ENCODE measurements around the gene PSD4. TPM values are rescaled to one million over a fixed set of nuclear protein-coding genes. Genes with fewer than 3 reads are reported as not detected.

PSD4 gene
- polyA plus RNA-seq, 1 of the 3 experiments (the other 2 are of a cell fraction), result 0.35 TPM

GRCh38 chr2:113185664-113186432 is 12.1 kb downstream of the PSD4 start:
- no peak overlapping the region for H2AFZ ChIP-seq (ENCODE audit: low read depth)
- POLR2A ChIA-PET, result no interaction called here
- 53% methylated on average over 8 of the region's 10 CpGs for WGBS (ENCODE audit: low lambda C conversion rate)

More at GRCh38 chr2:113185664-113186432, 12.1 kb downstream of the PSD4 start:
- Histone ChIP-seq H3K79me2 (ENCODE audit: insufficient read depth) (no peaks in the 10 kb centered on the region), H4K20me1 (ENCODE audit: insufficient read depth) (no peaks in the 10 kb centered on the region), H3K9me2 (no peaks in the 10 kb centered on the region), H3K4me2 (no peak overlapping the region), H3K4me3 (ENCODE audit: low read depth in 2 of 2, low read length in 1 of 2) (no peak overlapping the region), H3F3A (replicated peaks; ENCODE audit: insufficient read depth) (no peaks in the 10 kb centered on the region), H3K36me3 (replicated peaks in 1 of 2; ENCODE audit: control insufficient read depth in 1 of 2, insufficient read depth in 2 of 2, low read length in 1 of 2) (no peaks in the 10 kb centered on the region), H3K9ac (no peak overlapping the region), H3K27me3 (ENCODE audit: insufficient read depth) (no peaks in the 10 kb centered on the region), H3K27ac (ENCODE audit: low read depth in 2 of 2, low read length in 1 of 2) (no peak overlapping the region), H3K9me3 (no peaks in the 10 kb centered on the region), H3K4me1 (ENCODE audit: control insufficient read depth in 1 of 2, insufficient read depth in 2 of 2, low read depth in 1 of 2, low read length in 1 of 2) (no peaks in the 10 kb centered on the region; a peak in 1 of 4 replicates)
- CTCF ChIA-PET, result interaction anchor here (1.2 to 1.4 kb wide), 2 partner anchors 13 to 14 kb away, joined by 4 to 7 read pairs; no protein-coding TSS in a partner anchor
- DNase-seq, result no peak
- TF ChIP-seq, protein P1, sequence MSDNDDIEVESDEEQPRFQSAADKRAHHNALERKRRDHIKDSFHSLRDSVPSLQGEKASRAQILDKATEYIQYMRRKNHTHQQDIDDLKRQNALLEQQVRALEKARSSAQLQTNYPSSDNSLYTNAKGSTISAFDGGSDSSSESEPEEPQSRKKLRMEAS (IDR thresholded peaks at IDR 0.05; ENCODE audit: low read depth), result no peak
- TF ChIP-seq, protein P2, sequence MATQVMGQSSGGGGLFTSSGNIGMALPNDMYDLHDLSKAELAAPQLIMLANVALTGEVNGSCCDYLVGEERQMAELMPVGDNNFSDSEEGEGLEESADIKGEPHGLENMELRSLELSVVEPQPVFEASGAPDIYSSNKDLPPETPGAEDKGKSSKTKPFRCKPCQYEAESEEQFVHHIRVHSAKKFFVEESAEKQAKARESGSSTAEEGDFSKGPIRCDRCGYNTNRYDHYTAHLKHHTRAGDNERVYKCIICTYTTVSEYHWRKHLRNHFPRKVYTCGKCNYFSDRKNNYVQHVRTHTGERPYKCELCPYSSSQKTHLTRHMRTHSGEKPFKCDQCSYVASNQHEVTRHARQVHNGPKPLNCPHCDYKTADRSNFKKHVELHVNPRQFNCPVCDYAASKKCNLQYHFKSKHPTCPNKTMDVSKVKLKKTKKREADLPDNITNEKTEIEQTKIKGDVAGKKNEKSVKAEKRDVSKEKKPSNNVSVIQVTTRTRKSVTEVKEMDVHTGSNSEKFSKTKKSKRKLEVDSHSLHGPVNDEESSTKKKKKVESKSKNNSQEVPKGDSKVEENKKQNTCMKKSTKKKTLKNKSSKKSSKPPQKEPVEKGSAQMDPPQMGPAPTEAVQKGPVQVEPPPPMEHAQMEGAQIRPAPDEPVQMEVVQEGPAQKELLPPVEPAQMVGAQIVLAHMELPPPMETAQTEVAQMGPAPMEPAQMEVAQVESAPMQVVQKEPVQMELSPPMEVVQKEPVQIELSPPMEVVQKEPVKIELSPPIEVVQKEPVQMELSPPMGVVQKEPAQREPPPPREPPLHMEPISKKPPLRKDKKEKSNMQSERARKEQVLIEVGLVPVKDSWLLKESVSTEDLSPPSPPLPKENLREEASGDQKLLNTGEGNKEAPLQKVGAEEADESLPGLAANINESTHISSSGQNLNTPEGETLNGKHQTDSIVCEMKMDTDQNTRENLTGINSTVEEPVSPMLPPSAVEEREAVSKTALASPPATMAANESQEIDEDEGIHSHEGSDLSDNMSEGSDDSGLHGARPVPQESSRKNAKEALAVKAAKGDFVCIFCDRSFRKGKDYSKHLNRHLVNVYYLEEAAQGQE (IDR thresholded peaks at IDR 0.05; ENCODE audit: low read depth, low read length), result no peak
- TF ChIP-seq NRF1 (IDR thresholded peaks at IDR 0.05; ENCODE audit: low read depth, low read length) (no peak), GATA2 (CRISPR knock-in tag; IDR thresholded peaks at IDR 0.05) (no peak), FOSL2 (IDR thresholded peaks at IDR 0.05; ENCODE audit: borderline replicate concordance, low read depth) (no peak), YY1 (IDR thresholded peaks at IDR 0.05; ENCODE audit: low read depth) (no peak), SMC3 (IDR thresholded peaks at IDR 0.05; ENCODE audit: low read depth, low read length) (no peak), RXRA (IDR thresholded peaks at IDR 0.05; ENCODE audit: borderline replicate concordance, low read depth) (no peak)
- TF ChIP-seq, protein P3, sequence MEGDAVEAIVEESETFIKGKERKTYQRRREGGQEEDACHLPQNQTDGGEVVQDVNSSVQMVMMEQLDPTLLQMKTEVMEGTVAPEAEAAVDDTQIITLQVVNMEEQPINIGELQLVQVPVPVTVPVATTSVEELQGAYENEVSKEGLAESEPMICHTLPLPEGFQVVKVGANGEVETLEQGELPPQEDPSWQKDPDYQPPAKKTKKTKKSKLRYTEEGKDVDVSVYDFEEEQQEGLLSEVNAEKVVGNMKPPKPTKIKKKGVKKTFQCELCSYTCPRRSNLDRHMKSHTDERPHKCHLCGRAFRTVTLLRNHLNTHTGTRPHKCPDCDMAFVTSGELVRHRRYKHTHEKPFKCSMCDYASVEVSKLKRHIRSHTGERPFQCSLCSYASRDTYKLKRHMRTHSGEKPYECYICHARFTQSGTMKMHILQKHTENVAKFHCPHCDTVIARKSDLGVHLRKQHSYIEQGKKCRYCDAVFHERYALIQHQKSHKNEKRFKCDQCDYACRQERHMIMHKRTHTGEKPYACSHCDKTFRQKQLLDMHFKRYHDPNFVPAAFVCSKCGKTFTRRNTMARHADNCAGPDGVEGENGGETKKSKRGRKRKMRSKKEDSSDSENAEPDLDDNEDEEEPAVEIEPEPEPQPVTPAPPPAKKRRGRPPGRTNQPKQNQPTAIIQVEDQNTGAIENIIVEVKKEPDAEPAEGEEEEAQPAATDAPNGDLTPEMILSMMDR (IDR thresholded peaks at IDR 0.05), result no peak
- TF ChIP-seq, protein P4, sequence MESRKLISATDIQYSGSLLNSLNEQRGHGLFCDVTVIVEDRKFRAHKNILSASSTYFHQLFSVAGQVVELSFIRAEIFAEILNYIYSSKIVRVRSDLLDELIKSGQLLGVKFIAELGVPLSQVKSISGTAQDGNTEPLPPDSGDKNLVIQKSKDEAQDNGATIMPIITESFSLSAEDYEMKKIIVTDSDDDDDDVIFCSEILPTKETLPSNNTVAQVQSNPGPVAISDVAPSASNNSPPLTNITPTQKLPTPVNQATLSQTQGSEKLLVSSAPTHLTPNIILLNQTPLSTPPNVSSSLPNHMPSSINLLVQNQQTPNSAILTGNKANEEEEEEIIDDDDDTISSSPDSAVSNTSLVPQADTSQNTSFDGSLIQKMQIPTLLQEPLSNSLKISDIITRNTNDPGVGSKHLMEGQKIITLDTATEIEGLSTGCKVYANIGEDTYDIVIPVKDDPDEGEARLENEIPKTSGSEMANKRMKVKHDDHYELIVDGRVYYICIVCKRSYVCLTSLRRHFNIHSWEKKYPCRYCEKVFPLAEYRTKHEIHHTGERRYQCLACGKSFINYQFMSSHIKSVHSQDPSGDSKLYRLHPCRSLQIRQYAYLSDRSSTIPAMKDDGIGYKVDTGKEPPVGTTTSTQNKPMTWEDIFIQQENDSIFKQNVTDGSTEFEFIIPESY (IDR thresholded peaks at IDR 0.05; ENCODE audit: borderline replicate concordance, low read depth), result no peak

Data from SK-N-SH (cell line).